Stimulated activated CD8-positive, alpha-beta memory T cell treated with anti-CD3 and anti-CD28 coated beads, Interleukin-15, amount 100 ng/mL, for 1 hour (primary cell): Measurements from ENCODE around the gene TFAM.

ENCODE experiments used
- DNase-seq: peaks from one replicate; pipeline ENCODE4 v3.0.0-alpha.2; 2020; ENCODE audit warnings: low read depth

The TFAM gene

DNA sequence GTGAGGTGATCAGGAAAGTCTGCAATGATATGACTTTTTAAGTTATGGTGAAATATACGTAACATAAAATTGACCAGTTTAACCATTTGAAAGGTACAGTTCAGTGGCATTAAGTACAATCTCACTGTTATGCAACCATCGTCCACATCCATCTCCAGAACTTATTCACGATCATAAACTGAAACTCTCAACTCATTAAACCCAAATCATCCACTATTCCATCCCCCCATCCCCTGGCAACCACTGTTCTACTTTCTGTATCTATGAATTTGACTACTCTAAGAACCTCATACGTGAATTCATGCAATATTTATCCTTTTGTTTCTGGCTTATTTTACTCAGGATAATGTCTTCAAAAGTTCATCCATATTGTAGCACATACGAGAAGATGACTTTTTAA, 48.4 kb downstream of the TFAM start:
- no peak for DNase-seq

DNA sequence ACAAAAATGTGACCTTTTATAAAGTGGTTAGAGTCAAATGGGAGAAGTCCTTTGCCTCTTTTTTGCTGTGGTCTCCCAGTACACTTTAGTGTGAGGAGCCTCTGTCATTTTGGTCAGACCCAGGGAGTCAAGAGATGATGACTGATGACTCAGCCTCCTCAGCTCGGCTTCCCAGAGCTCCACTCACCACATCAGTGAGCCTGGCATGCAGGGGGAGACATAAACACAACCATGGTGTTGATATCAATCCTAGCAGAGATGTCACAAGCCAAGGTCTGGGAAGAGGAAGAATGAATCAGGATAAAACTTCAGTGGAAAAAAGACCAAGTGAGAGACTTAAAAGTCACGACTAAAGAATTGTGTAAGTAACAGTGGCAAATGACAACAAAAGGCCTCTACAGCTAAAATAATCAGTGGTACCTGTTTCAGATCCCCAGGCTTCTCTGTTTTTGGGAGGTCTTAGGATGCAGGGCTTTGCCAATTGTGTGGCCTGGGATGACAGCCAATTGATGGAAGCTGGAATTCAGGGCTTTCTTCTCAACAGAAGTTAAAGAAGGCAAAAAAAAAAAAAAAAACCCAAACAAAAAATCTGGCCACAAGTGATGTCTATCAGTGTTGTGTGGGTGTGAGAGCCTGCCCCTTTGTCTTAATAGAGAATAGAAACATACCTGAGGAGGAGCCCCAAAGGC, 50.2 kb downstream of the TFAM start:
- DNase-seq, result no peak

DNA sequence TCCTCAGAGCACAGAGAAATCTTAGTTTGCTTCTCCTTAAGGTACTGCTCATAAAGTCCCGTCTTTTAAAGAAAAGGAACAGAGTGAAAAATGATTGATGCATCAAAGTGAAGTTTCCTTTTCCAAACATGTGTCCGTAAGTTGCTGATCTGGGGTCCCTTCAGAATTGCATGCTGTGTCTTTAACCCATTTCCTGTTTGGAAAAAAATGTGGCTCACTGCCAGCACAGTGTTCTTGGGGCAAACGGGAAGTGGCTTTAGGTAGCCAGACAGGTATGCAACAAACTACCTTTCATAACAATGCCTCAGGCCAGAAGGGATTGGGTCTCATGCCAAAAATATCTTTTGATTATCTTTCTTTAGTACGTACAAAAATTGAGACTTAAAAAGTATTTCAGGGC, 50.9 kb downstream of the TFAM start:
- no peak for DNase-seq

DNA sequence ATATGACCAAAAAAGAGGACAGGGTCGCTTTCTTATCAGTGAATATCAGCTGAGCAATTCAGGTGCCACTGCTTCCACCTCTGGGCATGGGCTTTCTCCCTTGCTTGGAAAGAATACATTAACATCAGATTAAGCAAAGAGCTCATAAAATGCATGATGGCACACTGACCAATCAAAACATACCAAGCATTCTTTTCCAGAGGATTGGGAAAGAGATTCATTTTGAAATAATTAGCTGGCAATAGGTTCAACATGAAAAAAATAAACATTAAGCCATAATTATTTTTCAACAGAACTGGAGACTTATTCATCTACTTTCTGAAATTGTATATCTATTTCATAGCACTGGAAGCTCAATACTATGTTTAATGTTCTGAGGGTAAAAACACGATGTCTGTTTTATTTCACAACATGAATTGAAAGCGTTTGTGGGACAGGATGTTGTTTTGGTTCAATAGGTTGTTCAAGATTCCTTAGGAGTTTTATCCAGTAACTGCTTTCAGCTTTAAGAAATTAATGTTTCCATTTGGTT, 53.2 kb downstream of the TFAM start:
- DNase-seq, result no peak

DNA sequence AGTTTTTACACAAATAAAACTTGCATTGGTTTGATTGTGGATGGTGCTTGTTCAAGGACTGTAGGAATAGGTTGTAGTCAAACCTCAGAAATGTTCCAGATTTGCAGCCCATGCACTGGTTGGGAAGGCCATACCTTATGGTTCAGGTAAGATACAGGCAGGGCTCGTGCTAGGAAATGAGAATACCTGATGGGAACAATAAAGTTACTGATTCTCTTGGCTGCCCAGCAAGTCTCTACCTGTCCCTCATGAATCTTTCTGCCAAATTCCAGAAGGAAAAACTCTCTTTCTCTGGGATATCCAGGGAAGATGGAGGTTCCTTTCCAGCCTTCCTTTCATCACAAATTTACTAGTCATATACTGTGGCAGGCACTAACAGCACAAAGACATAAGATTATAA, 53.8 kb downstream of the TFAM start:
- DNase-seq, result no peak

DNA sequence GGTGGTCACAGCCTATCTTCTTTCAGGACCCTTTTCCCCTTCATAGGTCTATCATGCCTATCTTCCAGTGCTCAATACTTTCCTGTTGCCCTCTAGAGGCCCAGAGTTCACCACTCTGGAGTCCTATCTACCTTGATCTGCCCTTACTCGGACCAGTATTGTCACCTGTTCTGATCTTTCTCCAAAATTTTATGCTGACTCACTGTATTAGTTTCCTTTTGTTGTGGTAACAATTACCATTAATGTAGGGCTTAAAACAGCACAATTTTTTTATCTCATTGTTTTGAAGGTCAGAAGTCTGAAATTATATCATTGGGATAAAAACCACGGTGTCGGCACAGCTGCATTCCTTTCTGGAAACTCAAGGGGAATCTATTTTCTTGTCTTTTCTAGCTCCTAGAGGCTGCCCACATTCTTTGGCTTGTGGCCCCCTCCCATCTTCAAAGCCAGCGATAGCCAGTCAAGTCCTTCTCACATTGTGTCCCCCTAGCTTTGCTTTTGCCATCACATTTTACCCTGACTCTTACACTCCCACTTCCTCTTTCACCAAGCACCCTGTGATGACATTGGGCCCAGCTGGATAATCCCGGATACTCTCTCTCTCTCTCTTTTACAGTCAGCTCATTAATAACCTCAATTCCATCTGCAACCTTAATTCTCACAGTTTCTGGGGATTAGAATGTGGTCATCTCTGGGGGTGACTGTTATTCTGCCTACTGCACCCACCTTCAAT, 54.6 kb downstream of the TFAM start:
- DNase-seq, result no peak

DNA sequence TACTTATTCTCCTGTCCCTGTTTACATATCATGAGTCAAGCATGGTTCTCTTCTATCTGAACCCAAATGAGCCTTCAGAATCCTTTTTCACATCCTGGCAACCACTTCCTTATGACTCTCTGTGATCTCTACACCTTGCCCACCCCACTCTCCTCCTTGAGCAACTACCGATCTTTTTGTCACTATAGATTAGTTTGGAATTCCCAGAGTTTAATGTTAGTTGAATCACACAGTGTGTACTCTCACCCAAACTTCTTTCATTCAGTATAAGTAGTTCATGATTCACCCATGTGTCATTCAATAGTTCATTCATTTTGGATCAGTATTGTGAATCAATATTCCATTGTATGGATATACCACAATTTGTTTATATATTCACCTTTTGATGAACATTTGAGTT, 55.3 kb downstream of the TFAM start:
- no peak for DNase-seq

DNA sequence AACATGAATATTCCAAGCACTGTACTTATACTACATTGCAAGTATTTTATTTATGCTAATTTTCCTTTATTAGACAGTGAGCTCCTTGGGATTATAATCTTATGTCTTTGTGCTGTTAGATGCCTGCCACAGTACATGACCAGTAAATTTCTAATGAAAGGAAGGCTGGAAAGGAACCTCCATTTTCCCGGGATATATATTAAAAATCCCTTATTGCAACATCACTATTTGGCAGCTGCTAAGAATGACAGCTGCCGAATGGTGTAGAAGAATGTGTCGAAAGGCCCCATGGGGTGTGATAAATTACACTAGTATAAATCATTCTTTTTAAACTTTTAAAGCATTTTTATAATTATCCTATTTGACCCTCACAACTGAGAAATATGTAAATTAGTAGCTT, 59.1 kb downstream of the TFAM start:
- DNase-seq, result no peak

DNA sequence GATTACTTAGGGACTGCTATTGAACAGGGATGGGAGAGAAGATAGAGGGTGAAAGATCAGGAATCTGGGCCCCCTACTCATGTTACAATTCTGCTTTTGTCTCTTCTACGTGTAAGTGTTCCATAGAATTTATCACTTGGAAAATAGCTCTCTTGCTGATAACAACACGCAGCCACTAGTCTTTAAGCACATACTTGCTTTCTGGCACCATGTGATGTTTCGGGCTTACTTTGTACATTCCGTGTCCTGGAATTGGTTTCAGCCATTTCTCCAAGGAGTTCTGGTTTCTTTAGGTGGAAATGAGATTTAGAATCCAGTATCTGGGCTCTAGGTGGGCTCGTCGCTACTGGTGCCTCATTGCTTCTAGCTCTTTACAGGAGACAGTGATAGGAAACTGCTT, 59.7 kb downstream of the TFAM start:
- no peak for DNase-seq

DNA sequence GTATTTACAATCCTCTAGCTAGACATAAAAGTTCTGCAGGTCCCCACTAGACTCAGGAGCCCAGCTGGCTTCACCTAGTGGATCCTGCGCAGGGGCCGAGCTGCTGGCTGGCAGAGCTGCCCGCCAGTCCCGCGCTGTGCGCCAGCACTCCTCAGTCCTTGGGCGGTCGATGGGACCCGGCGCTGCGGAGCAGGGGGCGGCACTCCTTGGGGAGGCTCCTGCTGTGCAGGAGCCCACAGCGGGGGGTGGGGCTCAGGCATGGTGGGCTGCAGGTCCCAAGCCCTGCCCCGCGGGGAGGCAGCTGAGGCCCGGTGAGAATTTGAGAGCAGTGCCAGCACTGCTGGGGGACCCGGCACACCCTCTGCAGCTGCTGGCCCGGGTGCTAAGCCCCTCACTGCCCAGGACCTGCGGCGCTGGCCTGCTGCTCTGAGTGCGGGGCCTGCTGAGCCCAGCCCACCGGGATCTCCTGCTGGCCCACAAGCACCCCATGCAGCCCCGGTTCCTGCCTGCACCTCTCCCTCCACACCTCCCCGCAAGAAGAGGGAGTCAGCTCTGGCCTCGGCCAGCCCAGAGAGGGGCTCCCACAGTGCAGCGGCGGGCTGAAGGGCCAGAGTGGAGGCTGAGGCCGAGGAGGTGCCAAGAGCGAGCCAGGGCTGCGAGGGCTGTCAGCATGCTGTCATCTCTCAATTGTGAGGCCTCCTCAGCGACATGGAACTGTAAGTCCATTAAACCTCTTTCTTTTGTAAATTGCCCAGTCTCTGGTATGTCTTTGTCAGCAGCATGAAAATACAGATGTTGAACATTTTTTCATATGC, 63.1 kb downstream of the TFAM start:
- DNase-seq, result no peak
